DOHH2 (cell line): ENCODE measurements around the gene MRPL22.
"Not testable (repeated sequence)": the region's sequence is repeated elsewhere in the genome, so short reads cannot be mapped to it uniquely, and the experiment has no call there.

Experiments used
- EZH2phosphoT487 ChIP-seq: fragments of 200-600 bp; sonication (generic); IDR thresholded peaks from 2 replicates; pipeline ENCODE4 v1.6.1; 2017; ENCODE audit warnings: borderline replicate concordance, mild to moderate bottlenecking, antibody characterized with exemption, low read length, moderate library complexity, mixed read lengths
- TF ChIP-seq, protein P1 (sequence below): fragments of 200-600 bp; sonication (generic); IDR thresholded peaks from one replicate; pipeline ENCODE4 v1.5.1; 2014; ENCODE audit warnings: antibody characterized with exemption, mild to moderate bottlenecking, low read depth, low read length; ENCODE audit not compliant: poor library complexity, severe bottlenecking

- TF ChIP-seq, protein P1, sequence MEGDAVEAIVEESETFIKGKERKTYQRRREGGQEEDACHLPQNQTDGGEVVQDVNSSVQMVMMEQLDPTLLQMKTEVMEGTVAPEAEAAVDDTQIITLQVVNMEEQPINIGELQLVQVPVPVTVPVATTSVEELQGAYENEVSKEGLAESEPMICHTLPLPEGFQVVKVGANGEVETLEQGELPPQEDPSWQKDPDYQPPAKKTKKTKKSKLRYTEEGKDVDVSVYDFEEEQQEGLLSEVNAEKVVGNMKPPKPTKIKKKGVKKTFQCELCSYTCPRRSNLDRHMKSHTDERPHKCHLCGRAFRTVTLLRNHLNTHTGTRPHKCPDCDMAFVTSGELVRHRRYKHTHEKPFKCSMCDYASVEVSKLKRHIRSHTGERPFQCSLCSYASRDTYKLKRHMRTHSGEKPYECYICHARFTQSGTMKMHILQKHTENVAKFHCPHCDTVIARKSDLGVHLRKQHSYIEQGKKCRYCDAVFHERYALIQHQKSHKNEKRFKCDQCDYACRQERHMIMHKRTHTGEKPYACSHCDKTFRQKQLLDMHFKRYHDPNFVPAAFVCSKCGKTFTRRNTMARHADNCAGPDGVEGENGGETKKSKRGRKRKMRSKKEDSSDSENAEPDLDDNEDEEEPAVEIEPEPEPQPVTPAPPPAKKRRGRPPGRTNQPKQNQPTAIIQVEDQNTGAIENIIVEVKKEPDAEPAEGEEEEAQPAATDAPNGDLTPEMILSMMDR: not testable (repeated sequence)
- TF ChIP-seq EZH2phosphoT487: not testable (repeated sequence)
Measured at GRCh38 chr5:154905601-154906000, 35.3 kb upstream of the MRPL22 start.
